Activated CD4-positive, CD25-positive, alpha-beta regulatory T cell treated with anti-CD3 and anti-CD28 coated beads, Interleukin-2, amount 50 U/mL, for 72 hours (primary cell): ENCODE measurements around the gene ANAPC2.

Experiments
- DNase-seq: peaks from one replicate; pipeline ENCODE4 v3.0.0; 2021

The ANAPC2 gene

GRCh38 chr9:137173796-137174664 is 14.3 kb downstream of the ANAPC2 start:
- no peak for DNase-seq

- DNase-seq, result no peak
These were observed 15.2 kb downstream of the ANAPC2 start for GRCh38 chr9:137172901-137173795.

- DNase-seq, result no peak
These were observed 17.0 kb downstream of the ANAPC2 start for GRCh38 chr9:137171149-137171900.

- no peak for DNase-seq
These were observed 17.7 kb downstream of the ANAPC2 start for GRCh38 chr9:137170486-137171148.

GRCh38 chr9:137169896-137170358 is 18.4 kb downstream of the ANAPC2 start, which contains the start of gene LRRC26:
Gene LRRC26 (minus strand): TSS chr9:137170051. CDS start chr9:137169943, 108 bp downstream.
- DNase-seq, result no peak

- DNase-seq, result no peak
These were observed 19.2 kb downstream of the ANAPC2 start for GRCh38 chr9:137168904-137169856.

GRCh38 chr9:137168573-137168903 is 19.8 kb downstream of the ANAPC2 start:
- no peak for DNase-seq

- no peak for DNase-seq
These were observed 20.4 kb downstream of the ANAPC2 start for GRCh38 chr9:137167747-137168572.

- DNase-seq, result no peak
These were observed 21.0 kb downstream of the ANAPC2 start for GRCh38 chr9:137167277-137167746.

- no peak for DNase-seq
These were observed 21.8 kb downstream of the ANAPC2 start for GRCh38 chr9:137166380-137167229.

- DNase-seq, result no peak
These were observed 23.0 kb downstream of the ANAPC2 start for GRCh38 chr9:137165250-137165836.

- no peak for DNase-seq
These were observed 23.8 kb downstream of the ANAPC2 start for GRCh38 chr9:137164370-137165249.

GRCh38 chr9:137163805-137164204 is 24.6 kb downstream of the ANAPC2 start:
- no peak for DNase-seq

- no peak for DNase-seq
These were observed 25.0 kb downstream of the ANAPC2 start for GRCh38 chr9:137163365-137163715.

- DNase-seq, result no peak
These were observed 25.6 kb downstream of the ANAPC2 start for GRCh38 chr9:137162505-137163364.
